K562 (cell line): Measurements from ENCODE around the gene SDHC. TPM values are rescaled to one million over a fixed set of nuclear protein-coding genes. Genes with fewer than 3 reads are reported as not detected.

Experiments
- CCNT2 ChIP-seq: IDR thresholded peaks from 2 replicates; pipeline ENCODE4 v1.6.1; 2011; ENCODE audit warnings: borderline replicate concordance, low read depth, mild to moderate bottlenecking, moderate library complexity, mixed read lengths, low read length; ENCODE audit not compliant: insufficient read length; ENCODE audit errors: extremely low read depth
- CEBPB ChIP-seq: fragments of 450-650 bp; IDR thresholded peaks from 2 replicates; pipeline ENCODE4 v1.6.1; 2016; ENCODE audit warnings: missing genetic modification characterization, missing compliant biosample characterization
- CHD7 ChIP-seq: fragments of 200-600 bp; sonication (generic); IDR thresholded peaks from one replicate; pipeline ENCODE4 v1.6.1; 2012; ENCODE audit warnings: mild to moderate bottlenecking, low read depth, low read length, inconsistent platforms
- KAT2B ChIP-seq: IDR thresholded peaks from one replicate; pipeline ENCODE4 v1.6.1; 2012; ENCODE audit warnings: low read depth, mild to moderate bottlenecking, control low read depth, inconsistent platforms, low read length, moderate library complexity
- MEF2D ChIP-seq: conservative IDR thresholded peaks from 2 replicates; pipeline ENCODE4 v1.6.1; 2016; ENCODE audit warnings: low read depth, missing genetic modification characterization, missing compliant biosample characterization
- SMARCA4 ChIP-seq: fragments of 450-650 bp; IDR thresholded peaks from 2 replicates; pipeline ENCODE4 v1.6.1; 2016
- SNRNP70 ChIP-seq: fragments of 200-400 bp; formaldehyde crosslinking; optimal IDR thresholded peaks from 2 replicates; pipeline ENCODE3; 2017; ENCODE audit warnings: low read depth, low read length
- SPI1 ChIP-seq: IDR thresholded peaks from 2 replicates; pipeline ENCODE4 v1.6.1; 2011; ENCODE audit warnings: low read depth, low read length, control low read depth, borderline replicate concordance
- TOE1 ChIP-seq, 2 experiments: fragments of 450-650 bp in 1 of 2; sonication (generic) in 1 of 2; formaldehyde crosslinking in 1 of 2; IDR thresholded peaks; 2 replicates each; pipeline versions ENCODE4 v1.7.1 to v1.8.0; 2016 to 2022; ENCODE audit warnings: borderline replicate concordance in 2 of 2, mild to moderate bottlenecking in 2 of 2, antibody characterized with exemption in 1 of 2, inconsistent platforms in 1 of 2, low read depth in 1 of 2, missing genetic modification reagents in 1 of 2, moderate library complexity in 1 of 2
- ZNF311 ChIP-seq: fragments of 250-450 bp; sonication (Bioruptor Pico); IDR thresholded peaks from 2 replicates; pipeline ENCODE4 v1.4.0; 2020; ENCODE audit warnings: mild to moderate bottlenecking, moderate library complexity
- ZNF584 ChIP-seq: fragments of 200-800 bp; sonication (Bioruptor generic); IDR thresholded peaks from 2 replicates; pipeline ENCODE4 v1.6.1; 2016; ENCODE audit warnings: low read depth, mild to moderate bottlenecking, missing genetic modification characterization, missing compliant biosample characterization
- ZNF655 ChIP-seq: fragments of 250-450 bp; sonication (Bioruptor Pico); IDR thresholded peaks from 2 replicates; pipeline ENCODE4 v1.5.0; 2021
- polyA plus RNA-seq, 8 experiments: library from polyadenylated mRNA; depleted of rRNA in 4 of 8; stranded (reverse) in 5 of 8; unstranded in 3 of 8; fragments of >200 nt; fragmentation: Nextera tagmentation in 2 of 8; fragmentation: Illumina TruSeq in 1 of 8; extraction: Ambion mirVana in 2 of 8; extraction: Trizol in 1 of 8; gene quantifications; 2 replicates each; pipeline versions ENCODE4 v1.2.1 to v1.2.3, GENCODE V29; 2011 to 2014; ENCODE audit warnings: inconsistent platforms in 1 of 8, missing spikeins in 1 of 8
- total RNA-seq, 7 experiments: library from RNA; depleted of rRNA in 6 of 7; stranded (reverse); fragments of >200 nt in 6 of 7; fragmentation: Illumina TruSeq in 2 of 7; extraction: Trizol in 2 of 7; gene quantifications; 2 replicates each; pipeline versions ENCODE4 v1.2.1 to v1.2.3, GENCODE V29; 2011 to 2021; ENCODE audit warnings: low replicate concordance in 1 of 7
- TF ChIP-seq, protein P1 (sequence below): fragments of 450-650 bp; formaldehyde crosslinking; IDR thresholded peaks from 2 replicates; pipeline ENCODE4 v1.4.0; 2022; ENCODE audit warnings: missing genetic modification characterization

SDHC gene
- total and polyA plus RNA-seq, 9 of the 15 experiments (the other 6 are each of a cell fraction or from before 2014, with no cell fraction given): 7.7 to 309 (median 174) TPM

DNA sequence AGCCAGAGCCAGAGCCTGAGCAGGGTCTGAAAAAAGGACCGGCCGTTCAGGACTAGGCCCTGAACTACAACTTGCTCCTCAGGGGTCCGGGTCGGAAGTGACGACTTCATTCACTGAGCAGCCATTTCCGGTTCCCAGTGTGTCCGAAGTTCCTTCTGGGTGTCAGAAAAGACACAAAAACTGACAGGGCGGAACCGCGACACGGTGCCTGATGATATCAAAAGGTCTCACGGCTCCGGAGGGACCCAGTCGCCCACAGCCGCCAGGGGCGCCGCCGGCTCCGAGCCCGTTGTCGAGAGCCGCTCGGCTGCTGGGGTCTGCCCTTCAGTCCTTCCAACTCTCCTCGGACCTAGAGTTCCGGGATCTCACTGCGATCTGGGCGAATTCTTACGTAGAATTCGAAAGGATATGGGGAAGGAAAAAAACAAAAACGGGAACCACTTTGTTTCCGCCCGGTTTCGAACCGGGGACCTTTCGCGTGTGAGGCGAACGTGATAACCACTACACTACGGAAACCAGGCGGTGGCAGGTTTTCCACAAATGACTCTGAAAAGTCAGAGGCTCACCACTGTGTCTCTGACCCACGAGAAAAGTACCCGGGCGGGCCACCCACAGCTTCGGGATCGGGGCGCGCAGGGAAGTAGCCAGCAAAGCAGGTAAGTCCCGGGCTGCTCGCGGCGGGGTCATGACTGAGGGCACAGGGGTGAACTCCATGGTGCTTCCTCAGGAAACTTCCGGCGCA is 85.2 kb downstream of the SDHC start (continued):
- TF ChIP-seq KAT2B (no peak), ZNF584 (peak; percentile 59; the same call in 1 of the 2 replicates), CEBPB (tag) (no peak), ZNF311 (CRISPR knock-in tag) (no peak), SPI1 (peak; percentile 77), SMARCA4 (peak; percentile 9; the same call in 1 of the 2 replicates), SNRNP70 (no peak), ZNF655 (CRISPR knock-in tag) (no peak), CCNT2 (peak; percentile 83), MEF2D (tag) (no peak), TOE1 (IDR thresholded peaks at IDR 0.05; ENCODE audit: borderline replicate concordance) (no peak; the same call in 1 of the 2 replicates), TOE1 (CRISPR knock-in tag; IDR thresholded peaks at IDR 0.05; ENCODE audit: borderline replicate concordance, low read depth) (peak; percentile 46), CHD7 (no peak)
- TF ChIP-seq, protein P1, sequence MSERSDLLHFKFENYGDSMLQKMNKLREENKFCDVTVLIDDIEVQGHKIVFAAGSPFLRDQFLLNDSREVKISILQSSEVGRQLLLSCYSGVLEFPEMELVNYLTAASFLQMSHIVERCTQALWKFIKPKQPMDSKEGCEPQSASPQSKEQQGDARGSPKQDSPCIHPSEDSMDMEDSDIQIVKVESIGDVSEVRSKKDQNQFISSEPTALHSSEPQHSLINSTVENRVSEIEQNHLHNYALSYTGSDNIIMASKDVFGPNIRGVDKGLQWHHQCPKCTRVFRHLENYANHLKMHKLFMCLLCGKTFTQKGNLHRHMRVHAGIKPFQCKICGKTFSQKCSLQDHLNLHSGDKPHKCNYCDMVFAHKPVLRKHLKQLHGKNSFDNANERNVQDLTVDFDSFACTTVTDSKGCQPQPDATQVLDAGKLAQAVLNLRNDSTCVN (CRISPR knock-in tag): no peak; the same call in 1 of the 2 replicates
